ENCODE data around the gene CREB5.
"Not testable (repeated sequence)": the region's sequence is repeated elsewhere in the genome, so short reads cannot be mapped to it uniquely, and the experiment has no call there.

The CREB5 gene

GRCh38 chr7:28389504-28390395, 22.6 kb upstream of the CREB5 start:
- Histone ChIP-seq H3K9ac (ENCODE audit: low read length) (no peak overlapping the region), H3K4me3 (ENCODE audit: low read length) (no peak overlapping the region), H3K27me3 (ENCODE audit: control insufficient read depth, insufficient read depth, low read length) (peaks cover 3% of the 10 kb centered on the region)

GRCh38 chr7:28390426-28390825, 21.9 kb upstream of the CREB5 start:
- no peaks in the 10 kb centered on the region for H3K9me3 ChIP-seq (ENCODE audit: control insufficient read depth, low read length)
- no peaks in the 10 kb centered on the region for H3K36me3 ChIP-seq (ENCODE audit: control insufficient read depth, insufficient read depth, low read length)
- H3K4me3 ChIP-seq (ENCODE audit: low read length): no peak overlapping the region
- H3K27me3 ChIP-seq (ENCODE audit: control insufficient read depth, insufficient read depth, low read length): peaks cover 3% of the 10 kb centered on the region
- H3K4me1 ChIP-seq (ENCODE audit: control insufficient read depth, insufficient read depth, low read length): peaks cover 6% of the 10 kb centered on the region
- H3K9ac ChIP-seq (ENCODE audit: low read length): no peak overlapping the region

More at GRCh38 chr7:28389504-28390395, 22.6 kb upstream of the CREB5 start:
- peaks cover 6% of the 10 kb centered on the region for H3K4me1 ChIP-seq (ENCODE audit: control insufficient read depth, insufficient read depth, low read length)
- H3K36me3 ChIP-seq (ENCODE audit: control insufficient read depth, insufficient read depth, low read length): no peaks in the 10 kb centered on the region
- no peaks in the 10 kb centered on the region for H3K9me3 ChIP-seq (ENCODE audit: control insufficient read depth, low read length)

- peaks cover 3% of the 10 kb centered on the region for H3K27me3 ChIP-seq (ENCODE audit: control insufficient read depth, insufficient read depth, low read length)
- H3K9ac ChIP-seq (ENCODE audit: low read length): no peak overlapping the region
- no peaks in the 10 kb centered on the region for H3K9me3 ChIP-seq (ENCODE audit: control insufficient read depth, low read length)
- no peak overlapping the region for H3K4me3 ChIP-seq (ENCODE audit: low read length)
- peaks cover 6% of the 10 kb centered on the region for H3K4me1 ChIP-seq (ENCODE audit: control insufficient read depth, insufficient read depth, low read length)
- H3K36me3 ChIP-seq (ENCODE audit: control insufficient read depth, insufficient read depth, low read length): no peaks in the 10 kb centered on the region
Measured at GRCh38 chr7:28392289-28392688, 20.0 kb upstream of the CREB5 start.

GRCh38 chr7:28395404-28395803, 16.9 kb upstream of the CREB5 start:
- no peaks in the 10 kb centered on the region for H3K4me1 ChIP-seq (ENCODE audit: control insufficient read depth, insufficient read depth, low read length)
- H3K4me3 ChIP-seq (ENCODE audit: low read length): no peak overlapping the region
- H3K27me3 ChIP-seq (ENCODE audit: control insufficient read depth, insufficient read depth, low read length): peaks cover 1% of the 10 kb centered on the region
- no peaks in the 10 kb centered on the region for H3K9me3 ChIP-seq (ENCODE audit: control insufficient read depth, low read length)
- H3K9ac ChIP-seq (ENCODE audit: low read length): no peak overlapping the region
- H3K36me3 ChIP-seq (ENCODE audit: control insufficient read depth, insufficient read depth, low read length): no peaks in the 10 kb centered on the region

GRCh38 chr7:28395831-28396230, 16.5 kb upstream of the CREB5 start:
- no peaks in the 10 kb centered on the region for H3K9me3 ChIP-seq (ENCODE audit: control insufficient read depth, low read length)

GRCh38 chr7:28397141-28397540, 15.2 kb upstream of the CREB5 start:
- Histone ChIP-seq H3K4me3 (ENCODE audit: low read length) (no peak overlapping the region), H3K36me3 (ENCODE audit: control insufficient read depth, insufficient read depth, low read length) (no peaks in the 10 kb centered on the region), H3K9me3 (ENCODE audit: control insufficient read depth, low read length) (no peaks in the 10 kb centered on the region), H3K27me3 (ENCODE audit: control insufficient read depth, insufficient read depth, low read length) (no peaks in the 10 kb centered on the region), H3K4me1 (ENCODE audit: control insufficient read depth, insufficient read depth, low read length) (no peaks in the 10 kb centered on the region), H3K9ac (ENCODE audit: low read length) (no peak overlapping the region)

More at GRCh38 chr7:28395831-28396230, 16.5 kb upstream of the CREB5 start:
- Histone ChIP-seq H3K36me3 (ENCODE audit: control insufficient read depth, insufficient read depth, low read length) (no peaks in the 10 kb centered on the region), H3K27me3 (ENCODE audit: control insufficient read depth, insufficient read depth, low read length) (no peaks in the 10 kb centered on the region), H3K4me3 (ENCODE audit: low read length) (no peak overlapping the region), H3K4me1 (ENCODE audit: control insufficient read depth, insufficient read depth, low read length) (no peaks in the 10 kb centered on the region), H3K9ac (ENCODE audit: low read length) (no peak overlapping the region)

- no peaks in the 10 kb centered on the region for H3K4me1 ChIP-seq (ENCODE audit: control insufficient read depth, insufficient read depth, low read length)
- no peak overlapping the region for H3K9ac ChIP-seq (ENCODE audit: low read length)
- H3K4me3 ChIP-seq (ENCODE audit: low read length): no peak overlapping the region
- H3K9me3 ChIP-seq (ENCODE audit: control insufficient read depth, low read length): no peaks in the 10 kb centered on the region
- no peaks in the 10 kb centered on the region for H3K36me3 ChIP-seq (ENCODE audit: control insufficient read depth, insufficient read depth, low read length)
- H3K27me3 ChIP-seq (ENCODE audit: control insufficient read depth, insufficient read depth, low read length): no peaks in the 10 kb centered on the region
Measured at GRCh38 chr7:28400838-28401360, 11.4 kb upstream of the CREB5 start.

GRCh38 chr7:28401567-28401966, 10.8 kb upstream of the CREB5 start:
- H3K27me3 ChIP-seq (ENCODE audit: control insufficient read depth, insufficient read depth, low read length); H3K36me3 ChIP-seq (ENCODE audit: control insufficient read depth, insufficient read depth, low read length); H3K9ac ChIP-seq (ENCODE audit: low read length); H3K9me3 ChIP-seq (ENCODE audit: control insufficient read depth, low read length); H3K4me3 ChIP-seq (ENCODE audit: low read length); H3K4me1 ChIP-seq (ENCODE audit: control insufficient read depth, insufficient read depth, low read length): not testable (repeated sequence)

GRCh38 chr7:28405662-28406061, 6.7 kb upstream of the CREB5 start:
- Histone ChIP-seq H3K4me3 (ENCODE audit: low read length) (no peak overlapping the region), H3K4me1 (ENCODE audit: control insufficient read depth, insufficient read depth, low read length) (peaks cover 4% of the 10 kb centered on the region), H3K9ac (ENCODE audit: low read length) (no peak overlapping the region), H3K27me3 (ENCODE audit: control insufficient read depth, insufficient read depth, low read length) (peaks cover 36% of the 10 kb centered on the region), H3K36me3 (ENCODE audit: control insufficient read depth, insufficient read depth, low read length) (no peaks in the 10 kb centered on the region), H3K9me3 (ENCODE audit: control insufficient read depth, low read length) (no peaks in the 10 kb centered on the region)

- Histone ChIP-seq H3K36me3 (ENCODE audit: control insufficient read depth, insufficient read depth, low read length) (no peaks in the 10 kb centered on the region), H3K4me3 (ENCODE audit: low read length) (no peak overlapping the region), H3K9me3 (ENCODE audit: control insufficient read depth, low read length) (no peaks in the 10 kb centered on the region), H3K27me3 (ENCODE audit: control insufficient read depth, insufficient read depth, low read length) (peaks cover 41% of the 10 kb centered on the region), H3K9ac (ENCODE audit: low read length) (no peak overlapping the region), H3K4me1 (ENCODE audit: control insufficient read depth, insufficient read depth, low read length) (peaks cover 4% of the 10 kb centered on the region)
Measured at GRCh38 chr7:28406192-28406591, 6.1 kb upstream of the CREB5 start.

GRCh38 chr7:28407651-28408050, 4.7 kb upstream of the CREB5 start:
- no peak overlapping the region for H3K9ac ChIP-seq (ENCODE audit: low read length)
- H3K36me3 ChIP-seq (ENCODE audit: control insufficient read depth, insufficient read depth, low read length): no peaks in the 10 kb centered on the region
- H3K27me3 ChIP-seq (ENCODE audit: control insufficient read depth, insufficient read depth, low read length): peaks cover 54% of the 10 kb centered on the region

GRCh38 chr7:28408105-28408959, 4.0 kb upstream of the CREB5 start:
- Histone ChIP-seq H3K9ac (ENCODE audit: low read length) (no peak overlapping the region), H3K4me1 (ENCODE audit: control insufficient read depth, insufficient read depth, low read length) (peaks cover 4% of the 10 kb centered on the region), H3K4me3 (ENCODE audit: low read length) (no peak overlapping the region), H3K36me3 (ENCODE audit: control insufficient read depth, insufficient read depth, low read length) (no peaks in the 10 kb centered on the region), H3K27me3 (ENCODE audit: control insufficient read depth, insufficient read depth, low read length) (peaks cover 57% of the 10 kb centered on the region), H3K9me3 (ENCODE audit: control insufficient read depth, low read length) (no peaks in the 10 kb centered on the region)

More at GRCh38 chr7:28407651-28408050, 4.7 kb upstream of the CREB5 start:
- H3K9me3 ChIP-seq (ENCODE audit: control insufficient read depth, low read length): no peaks in the 10 kb centered on the region
- H3K4me3 ChIP-seq (ENCODE audit: low read length): no peak overlapping the region
- H3K4me1 ChIP-seq (ENCODE audit: control insufficient read depth, insufficient read depth, low read length): peaks cover 4% of the 10 kb centered on the region

Data from mucosa of stomach (tissue), 1 donor.